Natural killer cell treated with Interleukin-12 subunit alpha and Interleukin-12 subunit beta and Interleukin-15 and Interleukin-18, amount 100 ng/mL, for 72 hours (primary cell): ENCODE results near the gene AIFM3. TPM values are rescaled to one million over a fixed set of nuclear protein-coding genes. Genes with fewer than 3 reads are reported as not detected.

Source experiments
- ATAC-seq, 2 donors: fragments of 150-1000 bp; cut with Tn5 transposase in 1 of 2; sonication (Bioruptor Pico), chemical (Tn5 transposase) in 1 of 2; 2 replicates each; pipeline ENCODE4 v1.10.0; 2021
- DNase-seq: peaks from one replicate; pipeline ENCODE4 v3.0.0; 2022; ENCODE audit warnings: low spot score
- H3K27ac Mint-ChIP-seq, 2 donors: 1 replicate in 1 of 2; 2 replicates in 1 of 2; pipeline ENCODE4 v1.8.0; 2022; ENCODE audit warnings: mixed read lengths in 2 of 2, mild to moderate bottlenecking in 1 of 2, moderate library complexity in 1 of 2
- H3K27me3 Mint-ChIP-seq, 2 donors: 1 replicate in 1 of 2; 2 replicates in 1 of 2; pipeline ENCODE4 v1.8.0; 2022; ENCODE audit warnings: mixed read lengths in 2 of 2
- H3K36me3 Mint-ChIP-seq: one replicate; pipeline ENCODE4 v1.8.0; 2022; ENCODE audit warnings: mixed read lengths
- H3K4me1 Mint-ChIP-seq, 2 donors: 1 replicate in 1 of 2; 2 replicates in 1 of 2; pipeline ENCODE4 v1.8.0; 2022; ENCODE audit warnings: low read depth in 2 of 2, mixed read lengths in 2 of 2, mild to moderate bottlenecking in 1 of 2
- H3K4me3 Mint-ChIP-seq: one replicate; pipeline ENCODE4 v1.8.0; 2022; ENCODE audit warnings: mixed read lengths
- H3K9me3 Mint-ChIP-seq: 2 replicates; pipeline ENCODE4 v1.8.0; 2022; ENCODE audit warnings: mixed read lengths
- total RNA-seq, 2 donors: library from RNA; stranded (reverse); gene quantifications; one replicate each; pipeline ENCODE4 v1.2.3, GENCODE V29; 2022

The AIFM3 gene
- total RNA-seq, 2 donors from 2014 or later = 1.5 TPM; not detected in 1

GRCh38 chr22:20946991-20947390 is 20.1 kb upstream of the AIFM3 start:
- Mint-ChIP-seq H3K4me3 (no peak overlapping the region), H3K9me3 (no peaks in the 10 kb centered on the region), H3K4me1 (peaks cover 45 to 47% of the 10 kb centered on the region in 2 donors), H3K36me3 (peaks cover 5% of the 10 kb centered on the region), H3K27me3 (no peaks in the 10 kb centered on the region), H3K27ac (no peak overlapping the region)
- DNase-seq = no peak
- no peak for ATAC-seq

DNA sequence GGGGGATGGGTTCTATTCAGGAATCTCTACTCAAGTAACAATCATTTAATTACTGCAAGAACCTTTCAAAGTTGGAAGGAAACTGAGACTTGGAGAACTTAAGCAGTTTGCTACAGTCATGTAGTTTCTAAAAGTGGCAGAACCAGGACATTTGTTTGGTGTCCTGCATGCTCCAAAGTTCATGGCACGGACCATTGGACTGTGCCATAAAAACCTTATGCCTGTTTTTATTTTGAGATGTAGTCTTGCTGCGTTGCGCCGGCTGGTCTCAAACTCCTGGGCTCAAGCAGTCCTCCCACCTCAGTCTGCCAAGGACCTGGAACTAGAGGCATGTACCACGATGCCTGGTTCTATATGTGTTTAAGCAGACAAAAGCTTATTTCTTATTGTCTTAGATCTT is 18.6 kb upstream of the AIFM3 start:
- H3K27me3 Mint-ChIP-seq = no peaks in the 10 kb centered on the region
- peaks cover 30 to 38% of the 10 kb centered on the region in 2 donors for H3K4me1 Mint-ChIP-seq
- H3K27ac Mint-ChIP-seq = no peak overlapping the region
- no peak for ATAC-seq
- no peak overlapping the region for H3K4me3 Mint-ChIP-seq
- peaks cover 5% of the 10 kb centered on the region for H3K36me3 Mint-ChIP-seq
- no peak for DNase-seq
- H3K9me3 Mint-ChIP-seq = no peaks in the 10 kb centered on the region

DNA sequence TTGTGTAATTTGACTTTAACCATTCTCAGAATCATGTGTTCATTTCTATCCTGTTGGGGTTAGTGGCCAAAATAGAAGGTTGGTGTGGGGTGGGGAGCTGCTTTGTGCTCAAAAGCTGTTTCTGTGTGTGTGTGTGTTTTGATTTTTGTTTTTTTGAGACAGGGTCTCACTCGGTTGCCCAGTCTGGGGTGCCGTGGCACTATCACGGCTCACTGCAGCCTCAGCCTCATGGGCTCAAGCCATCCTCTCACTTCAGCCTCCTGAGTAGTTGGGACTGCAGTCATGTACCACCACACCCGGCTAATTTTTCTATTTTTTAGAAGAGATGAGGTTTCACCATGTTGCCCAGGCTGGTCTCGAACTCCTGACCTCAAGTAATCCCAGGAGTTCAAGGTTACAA is 18.1 kb upstream of the AIFM3 start:
- DNase-seq = no peak
- ATAC-seq = no peak
- H3K27ac Mint-ChIP-seq = no peak overlapping the region

DNA sequence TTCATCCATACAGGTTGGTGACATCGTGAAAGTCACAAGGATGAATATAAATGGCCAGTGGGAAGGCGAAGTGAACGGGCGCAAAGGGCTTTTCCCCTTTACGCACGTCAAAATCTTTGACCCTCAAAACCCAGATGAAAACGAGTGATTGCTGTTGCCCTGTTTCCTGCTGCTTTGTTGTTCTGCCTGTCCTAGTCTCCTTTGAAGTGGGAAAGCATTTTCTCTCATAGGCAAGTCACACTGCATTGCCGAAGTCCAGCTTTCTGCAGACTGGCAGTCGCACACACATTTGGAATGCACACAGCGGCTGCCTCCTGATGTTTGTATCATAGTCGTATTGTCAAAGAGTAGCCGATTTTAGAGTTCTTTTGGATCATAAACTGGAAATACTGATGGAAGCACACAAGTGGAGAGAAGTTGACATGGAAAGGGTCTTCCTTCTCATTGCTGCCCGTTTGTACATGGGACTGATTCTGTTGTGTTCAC is 17.3 kb upstream of the AIFM3 start:
- DNase-seq (no peak), ATAC-seq (no peak)
- Mint-ChIP-seq H3K4me3 (no peak overlapping the region), H3K9me3 (no peaks in the 10 kb centered on the region), H3K27me3 (no peaks in the 10 kb centered on the region), H3K4me1 (peaks cover 24 to 37% of the 10 kb centered on the region in 2 donors), H3K27ac (no peak overlapping the region), H3K36me3 (peaks cover 5% of the 10 kb centered on the region)

More for the DNA sequence above, 18.1 kb upstream of the AIFM3 start:
- Mint-ChIP-seq H3K4me3 (no peak overlapping the region), H3K36me3 (peaks cover 5% of the 10 kb centered on the region), H3K4me1 (peaks cover 25 to 33% of the 10 kb centered on the region in 2 donors), H3K27me3 (no peaks in the 10 kb centered on the region), H3K9me3 (no peaks in the 10 kb centered on the region)

DNA sequence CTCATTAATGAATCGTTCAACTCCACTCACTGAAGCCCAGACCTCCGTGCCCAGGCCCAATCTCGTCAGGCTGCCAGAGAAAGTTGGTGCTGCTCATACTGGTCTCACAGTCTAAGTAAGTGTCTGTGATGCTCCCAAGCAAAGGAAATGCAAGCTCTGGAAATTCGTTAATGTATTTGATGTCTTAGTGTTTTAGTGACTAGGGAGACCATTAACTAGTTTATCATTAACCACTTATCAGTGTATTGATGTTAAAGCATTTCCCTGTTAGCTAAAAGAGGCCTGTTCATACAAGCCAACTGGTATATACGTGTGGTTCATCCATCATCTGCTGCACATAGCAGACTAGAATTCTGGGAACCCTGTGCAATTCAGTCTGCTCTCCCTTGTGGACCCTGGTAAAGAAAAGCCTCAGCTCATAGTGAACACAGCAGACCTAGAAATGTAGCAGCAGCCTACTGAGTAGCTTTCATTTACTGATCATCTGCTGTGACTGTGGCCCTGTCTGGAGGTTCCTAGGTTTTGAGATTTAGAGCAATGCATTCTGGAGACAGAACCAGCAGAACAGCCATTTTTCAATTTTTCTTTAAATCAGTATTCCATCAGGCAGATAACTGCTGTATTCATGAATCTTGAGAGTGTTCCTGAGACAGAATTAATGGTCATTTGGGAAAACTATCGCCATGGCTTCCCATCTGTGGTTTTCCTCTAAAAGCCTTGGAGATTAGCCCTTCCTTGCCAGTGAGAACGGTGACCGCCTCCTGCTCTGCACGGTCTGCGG is 15.7 kb upstream of the AIFM3 start:
- peaks cover 5% of the 10 kb centered on the region for H3K36me3 Mint-ChIP-seq
- no peak for DNase-seq

GRCh38 chr22:20951932-20952380 is 15.1 kb upstream of the AIFM3 start:
- H3K27ac Mint-ChIP-seq = no peak overlapping the region
- ATAC-seq = no peak
- no peaks in the 10 kb centered on the region for H3K9me3 Mint-ChIP-seq
- peaks cover 5% of the 10 kb centered on the region for H3K36me3 Mint-ChIP-seq
- no peak for DNase-seq
- H3K4me1 Mint-ChIP-seq = peaks cover 8 to 21% of the 10 kb centered on the region in 2 donors
- H3K27me3 Mint-ChIP-seq = no peaks in the 10 kb centered on the region
- no peak overlapping the region for H3K4me3 Mint-ChIP-seq

More for the DNA sequence above, 15.7 kb upstream of the AIFM3 start:
- Mint-ChIP-seq H3K27ac (no peak overlapping the region), H3K4me3 (no peak overlapping the region), H3K9me3 (no peaks in the 10 kb centered on the region), H3K27me3 (no peaks in the 10 kb centered on the region), H3K4me1 (peaks cover 14 to 26% of the 10 kb centered on the region in 2 donors)
- ATAC-seq = no peak

GRCh38 chr22:20952544-20953341 is 14.3 kb upstream of the AIFM3 start:
- Mint-ChIP-seq H3K4me1 (peaks cover 5 to 18% of the 10 kb centered on the region in 2 donors), H3K27me3 (no peaks in the 10 kb centered on the region), H3K4me3 (no peak overlapping the region), H3K36me3 (peaks cover 5% of the 10 kb centered on the region), H3K27ac (no peak overlapping the region), H3K9me3 (no peaks in the 10 kb centered on the region)
- ATAC-seq (no peak), DNase-seq (no peak)

DNA sequence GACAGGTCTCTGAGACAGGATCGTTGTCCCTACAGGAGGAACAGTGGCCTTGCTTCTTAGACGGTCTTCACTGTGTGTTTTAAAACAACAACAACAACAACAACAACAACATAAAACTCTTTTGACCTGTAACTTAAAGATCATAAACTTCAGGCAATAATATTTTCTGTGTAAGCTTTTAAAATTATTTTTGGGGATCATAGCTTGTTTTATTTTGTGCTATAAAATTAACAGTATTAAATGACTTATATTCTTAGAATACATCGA is 13.8 kb upstream of the AIFM3 start:
- H3K9me3 Mint-ChIP-seq = no peaks in the 10 kb centered on the region

GRCh38 chr22:20953668-20954500 is 13.2 kb upstream of the AIFM3 start:
- no peak for ATAC-seq
- Mint-ChIP-seq H3K36me3 (peaks cover 5% of the 10 kb centered on the region), H3K4me3 (no peak overlapping the region), H3K27ac (no peak overlapping the region), H3K4me1 (peaks cover 6 to 21% of the 10 kb centered on the region in 2 donors), H3K27me3 (no peaks in the 10 kb centered on the region), H3K9me3 (no peaks in the 10 kb centered on the region)
- DNase-seq = no peak

More for the DNA sequence above, 13.8 kb upstream of the AIFM3 start:
- ATAC-seq (no peak), DNase-seq (no peak)
- H3K36me3 Mint-ChIP-seq = peaks cover 5% of the 10 kb centered on the region
- no peaks in the 10 kb centered on the region for H3K27me3 Mint-ChIP-seq
- H3K4me1 Mint-ChIP-seq = peaks cover 7 to 21% of the 10 kb centered on the region in 2 donors
- H3K4me3 Mint-ChIP-seq = no peak overlapping the region
- H3K27ac Mint-ChIP-seq = no peak overlapping the region

- H3K27ac Mint-ChIP-seq = no peak overlapping the region
- ATAC-seq = no peak
- H3K4me1 Mint-ChIP-seq = peaks cover 6 to 19% of the 10 kb centered on the region in 2 donors
- no peaks in the 10 kb centered on the region for H3K27me3 Mint-ChIP-seq
- DNase-seq = no peak
- no peak overlapping the region for H3K4me3 Mint-ChIP-seq
- H3K36me3 Mint-ChIP-seq = no peaks in the 10 kb centered on the region
- H3K9me3 Mint-ChIP-seq = no peaks in the 10 kb centered on the region
Observed at GRCh38 chr22:20955548-20955947, 11.5 kb upstream of the AIFM3 start.

DNA sequence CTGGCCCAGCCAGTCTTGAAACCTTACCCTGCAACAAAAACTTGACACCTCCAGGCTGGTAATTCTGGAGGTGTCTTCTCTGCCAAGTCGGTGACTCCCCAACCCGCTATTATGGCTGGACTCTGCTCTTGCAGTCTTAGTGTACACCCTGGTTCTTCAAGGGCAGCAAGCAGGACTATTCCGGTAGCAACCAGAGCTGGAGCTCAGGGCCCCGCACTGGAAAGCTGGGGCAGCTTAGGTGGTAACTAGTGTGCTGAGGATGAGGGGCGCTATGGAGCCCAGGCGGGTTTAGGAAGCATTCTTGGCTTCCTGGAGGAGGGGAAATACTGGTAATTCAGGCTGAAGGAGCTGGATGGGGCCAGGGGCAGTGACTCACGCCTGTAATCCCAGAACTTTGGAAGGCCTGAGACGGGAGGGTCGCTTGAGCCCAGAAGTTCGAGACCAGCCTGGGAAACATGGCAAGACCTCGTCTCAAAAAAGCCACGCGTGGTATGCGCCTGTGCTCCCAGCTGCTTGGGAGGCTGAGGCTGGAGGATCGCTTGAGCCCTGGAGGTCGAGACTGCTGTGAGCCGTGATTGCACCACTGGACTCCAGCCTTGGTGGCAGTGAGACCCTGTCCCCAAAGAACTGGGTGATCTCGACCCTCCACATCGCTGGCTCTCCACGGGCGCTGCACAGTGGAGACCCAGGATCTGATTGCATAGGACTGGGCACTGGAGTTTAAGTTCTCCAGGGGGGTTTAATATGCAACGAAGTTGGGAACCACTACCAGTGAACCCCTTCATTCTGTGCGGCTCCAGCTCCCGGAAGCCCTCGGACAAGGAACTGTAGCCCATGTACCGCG is 10.6 kb upstream of the AIFM3 start:
- Mint-ChIP-seq H3K36me3 (no peaks in the 10 kb centered on the region), H3K4me1 (peaks cover 6 to 21% of the 10 kb centered on the region in 2 donors), H3K4me3 (no peak overlapping the region), H3K27me3 (no peaks in the 10 kb centered on the region), H3K9me3 (no peaks in the 10 kb centered on the region), H3K27ac (no peak overlapping the region)
- DNase-seq (no peak), ATAC-seq (peak in 1 of 2 donors; percentile 33)

DNA sequence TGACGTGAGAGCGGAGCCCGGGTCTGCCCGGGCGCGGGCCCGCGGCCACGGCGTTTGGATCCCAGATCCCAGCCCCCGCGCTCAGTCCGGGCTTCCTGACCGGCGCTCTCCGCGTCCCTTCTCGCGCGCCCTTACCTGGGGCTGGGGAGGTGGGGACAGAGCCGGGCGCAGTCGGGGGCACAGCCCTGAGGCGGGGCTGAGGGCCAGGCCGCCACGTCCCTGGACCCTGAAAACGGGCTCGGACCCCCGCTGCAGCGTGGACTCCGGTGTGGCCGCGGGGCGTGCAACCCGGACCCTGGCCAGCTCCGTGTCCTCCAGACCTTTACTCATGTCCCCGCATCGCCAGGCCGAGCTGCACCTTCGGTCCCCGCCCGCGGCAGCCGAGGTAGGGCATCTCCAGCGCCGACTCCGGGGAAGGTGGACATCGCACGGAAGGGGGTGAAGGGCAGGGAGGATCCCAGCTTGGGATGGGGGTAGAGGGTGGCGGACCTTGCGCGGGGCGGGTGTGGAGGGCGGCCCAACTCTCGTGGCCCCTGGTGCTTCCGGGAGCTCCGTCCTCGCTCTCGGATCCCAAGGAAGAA is 9.9 kb upstream of the AIFM3 start:
- Mint-ChIP-seq H3K36me3 (no peaks in the 10 kb centered on the region), H3K4me1 (peaks cover 6 to 26% of the 10 kb centered on the region in 2 donors), H3K27ac (peak overlapping the region in 1 of 2 donors; percentile 61), H3K9me3 (no peaks in the 10 kb centered on the region), H3K27me3 (no peaks in the 10 kb centered on the region), H3K4me3 (peak overlapping the region; percentile 53)
- ATAC-seq = peak; percentile 39 to 50
- no peak for DNase-seq
